NCI-H1436 (cell line): Measurements from ENCODE around the gene TIMMDC1.
"Not testable (repeated sequence)": the region's sequence is repeated elsewhere in the genome, so short reads cannot be mapped to it uniquely, and the experiment has no call there.

Source experiments
- DNase-seq: peaks from one replicate; lab custom pipeline; 2025; lab: John Stamatoyannopoulos, UW

The TIMMDC1 gene

GRCh38 chr3:119557192-119557876 lies 59.0 kb downstream of the TIMMDC1 start:
- no peak for DNase-seq

DNA sequence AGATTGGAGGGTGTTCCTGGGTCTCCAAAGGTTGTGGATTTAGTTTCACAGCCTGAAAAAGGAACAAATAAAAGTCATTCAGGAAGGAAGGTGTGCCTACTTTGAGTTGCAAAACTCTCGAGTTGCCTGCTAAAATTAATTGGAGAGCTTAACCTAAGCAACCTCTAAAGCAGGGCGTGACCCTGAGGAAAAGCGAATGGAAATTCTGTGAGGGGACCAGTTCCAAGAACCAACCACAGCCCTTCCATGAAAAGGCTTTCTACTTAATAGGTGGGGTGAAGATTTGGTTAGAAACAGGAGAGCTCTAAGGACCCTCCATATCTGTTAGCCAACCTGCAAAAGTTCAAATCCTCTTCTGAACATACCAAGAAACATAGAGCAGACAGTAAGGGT lies 59.5 kb downstream of the TIMMDC1 start:
- no peak for DNase-seq

- DNase-seq, result no peak
Observed at GRCh38 chr3:119558626-119559317, 60.4 kb downstream of the TIMMDC1 start.

DNA sequence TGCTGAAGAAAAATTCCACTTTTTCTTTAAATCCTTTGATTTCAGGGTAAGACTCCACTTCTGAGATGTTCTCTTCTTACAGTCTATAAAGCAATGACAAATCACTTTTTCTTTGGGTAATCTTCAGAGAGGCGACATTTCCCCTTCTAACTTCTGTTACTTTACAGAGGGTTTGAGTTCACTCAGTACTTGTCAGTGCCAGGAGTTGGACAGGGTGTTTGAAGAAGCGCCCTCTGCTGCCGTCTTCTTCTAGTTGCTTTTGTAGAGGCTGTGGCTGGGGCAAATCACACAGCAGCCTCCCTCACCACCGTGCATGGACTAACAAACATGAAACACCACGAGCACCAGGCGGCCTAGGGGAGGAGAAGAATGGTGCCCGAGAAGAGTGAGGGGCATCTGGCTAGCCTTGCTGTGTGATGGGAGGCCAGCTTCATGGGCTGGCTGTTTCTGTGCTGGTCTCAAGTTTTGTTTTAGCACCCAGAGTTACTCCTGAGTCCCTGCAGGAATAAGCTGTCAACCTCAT lies 61.2 kb downstream of the TIMMDC1 start, which contains the start of gene CD80:
Gene CD80, minus strand, starts transcription at position 174 of the 523 bp plus-strand sequence. CDS start 1,886 bp downstream, outside the sequence.
- DNase-seq, result no peak

DNA sequence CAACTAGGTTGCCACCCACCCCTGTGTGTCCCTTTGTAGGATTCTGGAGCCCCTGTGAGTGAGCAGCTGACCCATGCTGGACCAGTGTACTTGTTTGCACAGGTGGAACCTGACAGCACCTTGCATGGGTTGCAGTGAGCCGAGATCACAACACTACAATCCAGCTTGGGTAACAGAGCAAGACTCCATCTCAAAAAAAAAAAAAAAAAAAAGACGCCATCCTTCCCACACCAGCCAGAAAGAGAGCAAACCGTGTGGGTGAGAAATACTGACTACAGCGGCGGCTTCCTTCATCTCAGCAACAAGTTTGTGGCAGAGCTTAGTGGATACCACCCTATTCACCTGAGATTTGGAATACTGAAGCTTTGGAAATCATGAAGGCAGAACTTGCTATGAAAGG lies 61.8 kb downstream of the TIMMDC1 start:
- DNase-seq, result no peak

- DNase-seq, result no peak
Observed at GRCh38 chr3:119562307-119562961, 64.1 kb downstream of the TIMMDC1 start.

DNA sequence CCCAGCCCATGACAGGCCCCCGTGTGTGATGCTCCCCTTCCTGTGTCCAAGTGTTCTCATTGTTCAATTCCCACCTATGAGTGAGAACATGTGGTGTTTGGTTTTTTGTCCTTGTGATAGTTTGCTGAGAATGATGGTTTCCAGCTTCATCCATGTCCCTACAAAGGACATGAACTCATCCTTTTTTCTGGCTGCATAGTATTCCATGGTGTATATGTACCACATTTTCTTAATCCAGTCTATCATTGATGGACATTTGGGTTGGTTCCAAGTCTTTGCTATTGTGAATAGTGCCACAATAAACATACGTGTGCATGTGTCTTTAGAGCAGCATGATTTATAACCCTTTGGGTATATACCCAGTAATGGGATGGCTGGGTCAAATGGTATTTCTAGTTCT lies 65.0 kb downstream of the TIMMDC1 start:
- not testable (repeated sequence) for DNase-seq

- no peak for DNase-seq
Observed at GRCh38 chr3:119569156-119569555, 70.8 kb downstream of the TIMMDC1 start.

DNA sequence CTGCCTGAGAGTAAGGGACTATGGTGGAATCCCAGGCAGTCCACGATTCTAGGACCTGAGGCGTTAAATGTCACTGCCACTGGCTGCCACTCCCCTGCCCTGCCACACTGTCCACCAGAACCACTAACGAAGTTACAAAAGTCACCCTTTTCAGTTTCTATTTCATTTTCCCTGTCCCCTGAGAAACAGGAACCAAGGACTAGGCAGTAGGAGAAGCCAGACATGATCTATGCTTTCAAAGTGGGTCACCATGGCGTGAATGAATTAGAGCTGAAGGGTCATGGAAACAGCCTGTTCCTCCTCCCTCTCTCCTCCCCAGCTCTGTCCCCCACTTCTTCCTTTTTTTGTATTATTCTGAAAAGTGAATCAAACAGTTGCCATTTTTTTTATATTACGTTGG lies 71.9 kb downstream of the TIMMDC1 start:
- DNase-seq, result no peak

GRCh38 chr3:119571230-119571629 lies 72.9 kb downstream of the TIMMDC1 start:
- DNase-seq, result no peak

- DNase-seq, result no peak
Observed at GRCh38 chr3:119571688-119572087, 73.3 kb downstream of the TIMMDC1 start.
